Mononuclear cell (primary cell): ENCODE measurements around the gene PTPN13. TPM values are rescaled to one million over a fixed set of nuclear protein-coding genes. Genes with fewer than 3 reads are reported as not detected.

Experiments
- H3K27me3 ChIP-seq: 2 replicates; pipeline ENCODE4 v1.6.0; 2011; ENCODE audit warnings: low read length, control low read depth; ENCODE audit not compliant: insufficient read depth
- H3K4me1 ChIP-seq: 2 replicates; pipeline ENCODE4 v1.5.1; 2011; ENCODE audit warnings: mild to moderate bottlenecking, low read length, control low read depth; ENCODE audit not compliant: insufficient read depth
- H3K4me3 ChIP-seq: 2 replicates; pipeline ENCODE4 v1.5.1; 2011; ENCODE audit warnings: mild to moderate bottlenecking, low read length, moderate library complexity
- H3K9me3 ChIP-seq: 2 replicates; pipeline ENCODE4 v1.5.1; 2011; ENCODE audit warnings: low read depth, mild to moderate bottlenecking, control low read depth, low read length
- total RNA-seq: library from RNA; depleted of rRNA; stranded (reverse); fragments of >200 nt; gene quantifications from one replicate; pipeline ENCODE4 v1.2.3, GENCODE V29; 2012

The PTPN13 gene
- total RNA-seq = 2.2 TPM

- Histone ChIP-seq H3K4me1 (peaks cover 22% of the 10 kb centered on the region), H3K27me3 (peaks cover 55% of the 10 kb centered on the region), H3K9me3 (no peaks in the 10 kb centered on the region), H3K4me3 (peak within 1 kb of the TSS; percentile 43)
Observed at GRCh38 chr4:86593688-86594558, at the start of gene PTPN13. Gene PTPN13 (plus strand): TSS chr4:86594315. CDS start chr4:86635257, 40,942 bp downstream.

GRCh38 chr4:86547140-86547539, 47.0 kb upstream of the PTPN13 start:
- Histone ChIP-seq H3K27me3 (peaks cover 15% of the 10 kb centered on the region), H3K4me1 (no peaks in the 10 kb centered on the region), H3K4me3 (no peak overlapping the region), H3K9me3 (no peaks in the 10 kb centered on the region)

- Histone ChIP-seq H3K9me3 (no peaks in the 10 kb centered on the region), H3K4me3 (no peak overlapping the region), H3K4me1 (peaks cover 9% of the 10 kb centered on the region), H3K27me3 (peaks cover 8% of the 10 kb centered on the region)
Observed at GRCh38 chr4:86549163-86549788, 44.8 kb upstream of the PTPN13 start.

GRCh38 chr4:86551387-86551786, 42.7 kb upstream of the PTPN13 start:
- H3K9me3 ChIP-seq = no peaks in the 10 kb centered on the region
- H3K4me3 ChIP-seq = no peak overlapping the region
- peaks cover 19% of the 10 kb centered on the region for H3K4me1 ChIP-seq
- H3K27me3 ChIP-seq = peaks cover 8% of the 10 kb centered on the region

GRCh38 chr4:86554646-86555045, 39.5 kb upstream of the PTPN13 start:
- Histone ChIP-seq H3K4me3 (no peak overlapping the region), H3K9me3 (no peaks in the 10 kb centered on the region), H3K4me1 (peaks cover 19% of the 10 kb centered on the region), H3K27me3 (peaks cover 8% of the 10 kb centered on the region)

- Histone ChIP-seq H3K4me1 (peaks cover 19% of the 10 kb centered on the region), H3K9me3 (no peaks in the 10 kb centered on the region), H3K27me3 (peaks cover 8% of the 10 kb centered on the region), H3K4me3 (no peak overlapping the region)
Observed at GRCh38 chr4:86556791-86557415, 37.2 kb upstream of the PTPN13 start.

- Histone ChIP-seq H3K27me3 (peaks cover 8% of the 10 kb centered on the region), H3K4me3 (no peak overlapping the region), H3K9me3 (no peaks in the 10 kb centered on the region), H3K4me1 (peaks cover 19% of the 10 kb centered on the region)
Observed at GRCh38 chr4:86557526-86557925, 36.6 kb upstream of the PTPN13 start.

GRCh38 chr4:86558258-86558657, 35.9 kb upstream of the PTPN13 start:
- Histone ChIP-seq H3K9me3 (no peaks in the 10 kb centered on the region), H3K27me3 (peaks cover 3% of the 10 kb centered on the region), H3K4me1 (peaks cover 19% of the 10 kb centered on the region), H3K4me3 (no peak overlapping the region)

GRCh38 chr4:86558797-86559196, 35.3 kb upstream of the PTPN13 start:
- Histone ChIP-seq H3K27me3 (no peaks in the 10 kb centered on the region), H3K9me3 (no peaks in the 10 kb centered on the region), H3K4me3 (no peak overlapping the region)

GRCh38 chr4:86560447-86560846, 33.7 kb upstream of the PTPN13 start:
- H3K27me3 ChIP-seq = no peaks in the 10 kb centered on the region
- no peak overlapping the region for H3K4me3 ChIP-seq
- no peaks in the 10 kb centered on the region for H3K9me3 ChIP-seq
- H3K4me1 ChIP-seq = no peaks in the 10 kb centered on the region

More at GRCh38 chr4:86558797-86559196, 35.3 kb upstream of the PTPN13 start:
- peaks cover 15% of the 10 kb centered on the region for H3K4me1 ChIP-seq

GRCh38 chr4:86561256-86561655, 32.9 kb upstream of the PTPN13 start:
- Histone ChIP-seq H3K9me3 (no peaks in the 10 kb centered on the region), H3K4me1 (no peaks in the 10 kb centered on the region), H3K27me3 (no peaks in the 10 kb centered on the region), H3K4me3 (no peak overlapping the region)

- H3K4me1 ChIP-seq = no peaks in the 10 kb centered on the region
- H3K4me3 ChIP-seq = no peak overlapping the region
- no peaks in the 10 kb centered on the region for H3K27me3 ChIP-seq
- no peaks in the 10 kb centered on the region for H3K9me3 ChIP-seq
Observed at GRCh38 chr4:86563416-86563815, 30.7 kb upstream of the PTPN13 start.

GRCh38 chr4:86564795-86565194, 29.3 kb upstream of the PTPN13 start:
- H3K4me3 ChIP-seq = no peak overlapping the region
- no peaks in the 10 kb centered on the region for H3K4me1 ChIP-seq
- no peaks in the 10 kb centered on the region for H3K9me3 ChIP-seq
- H3K27me3 ChIP-seq = no peaks in the 10 kb centered on the region

- no peaks in the 10 kb centered on the region for H3K9me3 ChIP-seq
- no peak overlapping the region for H3K4me3 ChIP-seq
- H3K4me1 ChIP-seq = no peaks in the 10 kb centered on the region
- no peaks in the 10 kb centered on the region for H3K27me3 ChIP-seq
Observed at GRCh38 chr4:86565651-86566050, 28.5 kb upstream of the PTPN13 start.

GRCh38 chr4:86569103-86569870, 24.8 kb upstream of the PTPN13 start:
- Histone ChIP-seq H3K4me1 (no peaks in the 10 kb centered on the region), H3K4me3 (no peak overlapping the region)

More at GRCh38 chr4:86569103-86569870, 24.8 kb upstream of the PTPN13 start:
- H3K9me3 ChIP-seq = no peaks in the 10 kb centered on the region
- no peaks in the 10 kb centered on the region for H3K27me3 ChIP-seq
